Measurements from ENCODE around the gene HMGXB3. TPM values are rescaled to one million over a fixed set of nuclear protein-coding genes. Genes with fewer than 3 reads are reported as not detected.

HMGXB3 gene
- total and polyA plus RNA-seq, 4 donors: 28.3 to 36.9 (median 31.3) TPM

GRCh38 chr5:150001660-150002486 is 1.3 kb downstream of the HMGXB3 start:
- WGBS (ENCODE audit: insufficient coverage): 2% methylated on average over 7 of the region's 8 CpGs
- Histone ChIP-seq H3K4me3 (ENCODE audit: low read depth, low read length) (peak overlapping the region; percentile 98), H3K9me3 (ENCODE audit: control insufficient read depth, insufficient read depth, low read length) (no peaks in the 10 kb centered on the region), H3K4me1 (ENCODE audit: control insufficient read depth, insufficient read depth, low read length) (peaks cover 18% of the 10 kb centered on the region), H3K27me3 (ENCODE audit: control insufficient read depth, insufficient read depth, low read length) (no peaks in the 10 kb centered on the region), H3K36me3 (ENCODE audit: control insufficient read depth, insufficient read depth, low read length) (no peaks in the 10 kb centered on the region), H3K27ac (ENCODE audit: low read depth, low read length) (no peak overlapping the region)
- DNase-seq (ENCODE audit: low read depth in 4 of 6, low spot score in 6 of 6): peak in 2 of 6 donors; percentile 20 to 40

DNA sequence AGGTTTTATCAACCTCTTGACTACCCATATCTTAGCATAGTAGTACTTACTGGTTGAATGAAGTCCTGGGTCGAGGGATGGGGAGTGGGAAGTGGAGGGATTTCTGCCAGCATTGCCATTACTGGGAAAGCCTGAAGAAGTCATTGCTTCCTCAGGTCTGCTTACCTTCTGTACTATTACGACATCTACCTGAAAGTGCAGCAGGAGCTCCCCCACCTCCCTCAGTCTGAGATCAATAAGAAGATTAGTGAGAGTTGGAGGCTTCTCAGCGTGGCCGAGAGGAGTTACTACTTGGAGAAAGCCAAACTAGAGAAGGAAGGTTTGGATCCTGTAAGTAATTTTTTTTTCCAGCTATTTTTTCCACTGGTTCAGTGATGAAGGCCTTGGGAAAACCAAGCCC is 5.8 kb downstream of the HMGXB3 start:
- Histone ChIP-seq H3K27ac (ENCODE audit: low read depth, low read length) (no peak overlapping the region), H3K4me1 (ENCODE audit: control insufficient read depth, insufficient read depth, low read length) (peaks cover 9% of the 10 kb centered on the region), H3K9me3 (ENCODE audit: control insufficient read depth, insufficient read depth, low read length) (no peaks in the 10 kb centered on the region), H3K27me3 (ENCODE audit: control insufficient read depth, insufficient read depth, low read length) (no peaks in the 10 kb centered on the region), H3K4me3 (ENCODE audit: low read depth, low read length) (no peak overlapping the region), H3K36me3 (ENCODE audit: control insufficient read depth, insufficient read depth, low read length) (peaks cover 13% of the 10 kb centered on the region)
- no peak for DNase-seq (ENCODE audit: low read depth in 4 of 6, low spot score in 6 of 6)
- WGBS (ENCODE audit: insufficient coverage): no CpG with 5 or more reads among the region's 4 CpGs

- peaks cover 4% of the 10 kb centered on the region for H3K4me1 ChIP-seq (ENCODE audit: control insufficient read depth, insufficient read depth, low read length)
- H3K9me3 ChIP-seq (ENCODE audit: control insufficient read depth, insufficient read depth, low read length): no peaks in the 10 kb centered on the region
- H3K4me3 ChIP-seq (ENCODE audit: low read depth, low read length): no peak overlapping the region
- peaks cover 19% of the 10 kb centered on the region for H3K36me3 ChIP-seq (ENCODE audit: control insufficient read depth, insufficient read depth, low read length)
- H3K27ac ChIP-seq (ENCODE audit: low read depth, low read length): no peak overlapping the region
- no peaks in the 10 kb centered on the region for H3K27me3 ChIP-seq (ENCODE audit: control insufficient read depth, insufficient read depth, low read length)
- no peak for DNase-seq (ENCODE audit: low read depth in 4 of 6, low spot score in 6 of 6)
Measured at GRCh38 chr5:150007050-150007449, 6.5 kb downstream of the HMGXB3 start.

DNA sequence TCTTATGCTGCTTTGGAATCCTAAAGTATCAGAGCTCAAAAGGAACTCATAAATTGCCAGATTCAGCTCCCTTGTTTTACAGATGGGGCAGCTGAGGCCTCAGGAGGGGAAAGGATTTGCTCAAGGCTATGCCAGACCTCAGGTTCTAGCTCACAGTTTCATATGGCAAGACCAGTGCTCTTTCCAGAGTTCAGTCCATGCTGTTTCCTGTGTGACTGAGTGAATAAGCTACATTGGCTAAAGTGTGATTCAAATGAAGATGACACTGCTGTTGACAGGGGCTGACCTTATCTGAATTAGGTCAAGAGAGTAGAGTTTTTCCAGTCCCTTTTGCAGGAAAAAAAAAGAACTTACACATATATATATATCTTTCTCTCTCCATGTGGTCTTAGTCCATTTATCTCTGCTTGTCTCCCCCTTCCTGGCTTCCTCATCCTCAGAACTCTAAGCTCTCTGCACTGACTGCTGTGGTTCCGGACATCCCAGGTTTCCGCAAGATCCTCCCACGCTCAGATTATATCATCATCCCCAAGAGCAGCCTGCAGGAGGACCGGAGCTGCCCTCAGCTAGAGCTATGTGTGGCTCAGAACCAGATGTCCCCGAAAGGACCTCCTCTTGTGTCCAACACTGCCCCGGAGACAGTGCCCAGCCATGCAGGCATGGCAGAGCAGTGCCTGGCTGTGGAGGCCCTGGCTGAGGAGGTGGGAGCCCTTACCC is 9.3 kb downstream of the HMGXB3 start:
- 97% methylated on average over 6 of the region's 6 CpGs for WGBS (ENCODE audit: insufficient coverage)
- peaks cover 29% of the 10 kb centered on the region for H3K36me3 ChIP-seq (ENCODE audit: control insufficient read depth, insufficient read depth, low read length)
- no peak overlapping the region for H3K4me3 ChIP-seq (ENCODE audit: low read depth, low read length)
- H3K9me3 ChIP-seq (ENCODE audit: control insufficient read depth, insufficient read depth, low read length): no peaks in the 10 kb centered on the region
- no peaks in the 10 kb centered on the region for H3K4me1 ChIP-seq (ENCODE audit: control insufficient read depth, insufficient read depth, low read length)
- no peak overlapping the region for H3K27ac ChIP-seq (ENCODE audit: low read depth, low read length)
- no peak for DNase-seq (ENCODE audit: low read depth in 4 of 6, low spot score in 6 of 6)
- H3K27me3 ChIP-seq (ENCODE audit: control insufficient read depth, insufficient read depth, low read length): no peaks in the 10 kb centered on the region

DNA sequence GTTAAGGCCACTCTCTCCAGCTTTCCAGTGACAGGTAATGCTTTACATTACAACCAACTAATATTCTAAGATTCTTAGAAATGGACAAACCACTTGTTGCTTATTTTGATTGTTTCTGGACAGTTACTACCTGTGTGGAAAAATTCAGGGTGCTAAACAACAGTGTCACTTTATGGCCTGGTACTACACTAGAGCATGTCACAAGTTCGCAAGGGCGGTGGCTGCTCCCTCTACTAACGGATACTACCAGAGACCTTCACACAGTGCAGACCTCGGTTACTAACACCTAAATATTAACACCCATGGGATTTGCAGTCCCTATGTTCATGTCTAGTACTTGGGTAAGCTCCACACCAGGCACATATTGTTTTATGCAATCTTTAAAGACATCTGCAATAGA is 13.4 kb downstream of the HMGXB3 start:
- WGBS (ENCODE audit: insufficient coverage): 96% methylated on average over 4 of the region's 4 CpGs
- H3K36me3 ChIP-seq (ENCODE audit: control insufficient read depth, insufficient read depth, low read length): peaks cover 45% of the 10 kb centered on the region

GRCh38 chr5:150014456-150014855 is 13.9 kb downstream of the HMGXB3 start:
- no peak for DNase-seq (ENCODE audit: low read depth in 4 of 6, low spot score in 6 of 6)
- Histone ChIP-seq H3K4me3 (ENCODE audit: low read depth, low read length) (no peak overlapping the region), H3K9me3 (ENCODE audit: control insufficient read depth, insufficient read depth, low read length) (peaks cover 8% of the 10 kb centered on the region), H3K36me3 (ENCODE audit: control insufficient read depth, insufficient read depth, low read length) (peaks cover 48% of the 10 kb centered on the region), H3K27ac (ENCODE audit: low read depth, low read length) (no peak overlapping the region), H3K4me1 (ENCODE audit: control insufficient read depth, insufficient read depth, low read length) (no peaks in the 10 kb centered on the region), H3K27me3 (ENCODE audit: control insufficient read depth, insufficient read depth, low read length) (no peaks in the 10 kb centered on the region)
- WGBS (ENCODE audit: insufficient coverage): 80% methylated on average over 1 of the region's 3 CpGs

More for the DNA sequence above, 13.4 kb downstream of the HMGXB3 start:
- no peak for DNase-seq (ENCODE audit: low read depth in 4 of 6, low spot score in 6 of 6)
- peaks cover 8% of the 10 kb centered on the region for H3K9me3 ChIP-seq (ENCODE audit: control insufficient read depth, insufficient read depth, low read length)
- no peak overlapping the region for H3K4me3 ChIP-seq (ENCODE audit: low read depth, low read length)
- H3K4me1 ChIP-seq (ENCODE audit: control insufficient read depth, insufficient read depth, low read length): no peaks in the 10 kb centered on the region
- H3K27ac ChIP-seq (ENCODE audit: low read depth, low read length): no peak overlapping the region
- no peaks in the 10 kb centered on the region for H3K27me3 ChIP-seq (ENCODE audit: control insufficient read depth, insufficient read depth, low read length)

DNA sequence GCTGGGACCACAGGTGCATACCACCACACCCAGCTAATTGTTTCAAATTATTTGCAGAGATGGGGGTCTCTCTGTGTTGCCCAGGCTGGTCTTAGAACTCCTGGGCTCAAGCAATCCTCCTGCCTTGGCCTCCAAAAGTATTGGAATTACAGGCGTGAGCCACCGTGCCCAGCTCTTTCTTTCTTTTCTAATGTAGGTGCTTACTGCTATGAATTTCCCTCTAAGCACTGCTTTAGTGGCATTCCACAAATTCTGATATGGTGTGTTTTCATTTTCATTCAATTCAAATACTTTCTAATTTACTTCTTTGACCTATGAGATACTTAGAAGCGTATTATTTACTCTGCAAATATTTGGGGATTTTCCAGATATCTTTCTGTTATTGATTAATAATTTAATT is 14.9 kb downstream of the HMGXB3 start:
- H3K9me3 ChIP-seq (ENCODE audit: control insufficient read depth, insufficient read depth, low read length): peaks cover 8% of the 10 kb centered on the region

DNA sequence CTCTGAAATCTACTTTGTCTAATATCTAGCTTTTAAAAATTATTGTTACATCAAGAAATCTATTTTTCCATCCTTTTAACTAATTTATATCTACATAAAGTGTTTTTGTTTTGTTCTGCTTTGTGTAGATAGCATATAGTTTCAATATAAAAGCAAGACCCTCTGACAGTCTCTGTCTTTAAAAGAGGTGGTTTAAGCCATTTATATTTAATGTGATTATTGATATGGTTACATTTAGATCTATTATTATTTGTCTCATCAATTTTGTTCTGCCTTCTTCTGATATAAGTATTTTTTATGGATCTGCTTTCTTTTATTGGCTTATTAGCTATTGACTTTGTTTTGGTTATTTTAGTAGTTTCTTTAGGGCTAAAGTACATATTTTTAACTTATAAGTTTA is 16.0 kb downstream of the HMGXB3 start:
- peaks cover 45% of the 10 kb centered on the region for H3K36me3 ChIP-seq (ENCODE audit: control insufficient read depth, insufficient read depth, low read length)
- no peak for DNase-seq (ENCODE audit: low read depth in 4 of 6, low spot score in 6 of 6)
- peaks cover 8% of the 10 kb centered on the region for H3K9me3 ChIP-seq (ENCODE audit: control insufficient read depth, insufficient read depth, low read length)
- no peak overlapping the region for H3K27ac ChIP-seq (ENCODE audit: low read depth, low read length)
- H3K4me1 ChIP-seq (ENCODE audit: control insufficient read depth, insufficient read depth, low read length): no peaks in the 10 kb centered on the region
- no peak overlapping the region for H3K4me3 ChIP-seq (ENCODE audit: low read depth, low read length)
- H3K27me3 ChIP-seq (ENCODE audit: control insufficient read depth, insufficient read depth, low read length): no peaks in the 10 kb centered on the region

More for the DNA sequence above, 14.9 kb downstream of the HMGXB3 start:
- H3K36me3 ChIP-seq (ENCODE audit: control insufficient read depth, insufficient read depth, low read length): peaks cover 45% of the 10 kb centered on the region
- no peaks in the 10 kb centered on the region for H3K27me3 ChIP-seq (ENCODE audit: control insufficient read depth, insufficient read depth, low read length)
- H3K27ac ChIP-seq (ENCODE audit: low read depth, low read length): no peak overlapping the region
- H3K4me1 ChIP-seq (ENCODE audit: control insufficient read depth, insufficient read depth, low read length): no peaks in the 10 kb centered on the region
- WGBS (ENCODE audit: insufficient coverage): 100% methylated on average over 1 of the region's 3 CpGs
- DNase-seq (ENCODE audit: low read depth in 4 of 6, low spot score in 6 of 6): no peak
- H3K4me3 ChIP-seq (ENCODE audit: low read depth, low read length): no peak overlapping the region

GRCh38 chr5:150017226-150018005 is 16.9 kb downstream of the HMGXB3 start:
- peaks cover 8% of the 10 kb centered on the region for H3K9me3 ChIP-seq (ENCODE audit: control insufficient read depth, insufficient read depth, low read length)
- H3K27ac ChIP-seq (ENCODE audit: low read depth, low read length): no peak overlapping the region
- H3K27me3 ChIP-seq (ENCODE audit: control insufficient read depth, insufficient read depth, low read length): no peaks in the 10 kb centered on the region
- no peak overlapping the region for H3K4me3 ChIP-seq (ENCODE audit: low read depth, low read length)
- H3K4me1 ChIP-seq (ENCODE audit: control insufficient read depth, insufficient read depth, low read length): no peaks in the 10 kb centered on the region
- peaks cover 43% of the 10 kb centered on the region for H3K36me3 ChIP-seq (ENCODE audit: control insufficient read depth, insufficient read depth, low read length)
- no CpG with 5 or more reads among the region's 6 CpGs for WGBS (ENCODE audit: insufficient coverage)
- DNase-seq (ENCODE audit: low read depth in 4 of 6, low spot score in 6 of 6): no peak
